CD14-positive monocyte (primary cell): ENCODE results near the gene LARP6. TPM values are rescaled to one million over a fixed set of nuclear protein-coding genes. Genes with fewer than 3 reads are reported as not detected.
A peak's percentile ranks its signal among the peaks of the same experiment; 100 is the strongest.

ENCODE experiments used
- DNase-seq, 3 donors: peaks; one replicate each; pipeline ENCODE4 v3.0.0-alpha.2; 2011 to 2022
- H2AFZ ChIP-seq: 2 replicates; pipeline ENCODE4 v1.6.0; 2012; ENCODE audit warnings: mild to moderate bottlenecking, low read depth, low read length, inconsistent platforms; ENCODE audit not compliant: insufficient read depth, poor library complexity, severe bottlenecking
- H3K27ac ChIP-seq, 2 donors: 1 replicate in 1 of 2; 2 replicates in 1 of 2; pipeline ENCODE4 v1.5.1; 2012 to 2013; ENCODE audit warnings: low read length in 2 of 2, control low read depth in 1 of 2, inconsistent platforms in 1 of 2, low read depth in 1 of 2, mild to moderate bottlenecking in 1 of 2
- H3K27me3 ChIP-seq, 2 donors: one replicate each; pipeline versions ENCODE4 v1.6.0 to v1.6.1; 2011 to 2013; ENCODE audit warnings: low read length in 2 of 2; ENCODE audit not compliant: control insufficient read depth in 2 of 2, insufficient read depth in 2 of 2
- H3K36me3 ChIP-seq, 2 donors: replicated peaks in 1 of 2; 1 replicate in 1 of 2; 2 replicates in 1 of 2; pipeline versions ENCODE4 v1.5.1 to v1.6.1; 2012 to 2013; ENCODE audit warnings: low read length in 2 of 2, control low read depth in 1 of 2, inconsistent platforms in 1 of 2, mild to moderate bottlenecking in 1 of 2; ENCODE audit not compliant: insufficient read depth in 2 of 2, control insufficient read depth in 1 of 2
- H3K4me1 ChIP-seq, 2 donors: 1 replicate in 1 of 2; 2 replicates in 1 of 2; pipeline versions ENCODE4 v1.5.1 to v1.6.1; 2012 to 2013; ENCODE audit warnings: low read length in 2 of 2, control low read depth in 1 of 2, inconsistent platforms in 1 of 2, mild to moderate bottlenecking in 1 of 2, moderate library complexity in 1 of 2; ENCODE audit not compliant: insufficient read depth in 2 of 2, control insufficient read depth in 1 of 2
- H3K4me2 ChIP-seq: replicated peaks from 2 replicates; pipeline ENCODE3; 2012; ENCODE audit warnings: low read length, moderate library complexity, mild to moderate bottlenecking; ENCODE audit not compliant: poor library complexity, severe bottlenecking; ENCODE audit errors: extremely low read depth
- H3K4me3 ChIP-seq, 3 experiments: fragments of 200-600 bp in 1 of 3; sonication (generic) in 1 of 3; replicated peaks in 1 of 3; 1 replicate in 2 of 3; 2 replicates in 1 of 3; pipeline ENCODE4 v1.5.1; 2011 to 2013; ENCODE audit warnings: low read length in 3 of 3, mild to moderate bottlenecking in 3 of 3, control low read depth in 2 of 3, low read depth in 2 of 3, inconsistent platforms in 1 of 3, moderate library complexity in 1 of 3
- H3K79me2 ChIP-seq: 2 replicates; pipeline ENCODE4 v1.6.0; 2012; ENCODE audit warnings: mild to moderate bottlenecking, control low read depth, inconsistent platforms, low read length, moderate library complexity; ENCODE audit not compliant: insufficient read depth
- H3K9ac ChIP-seq: 2 replicates; pipeline ENCODE4 v1.6.0; 2017; ENCODE audit warnings: low read length, mild to moderate bottlenecking; ENCODE audit not compliant: insufficient read depth, poor library complexity, severe bottlenecking
- H3K9me3 ChIP-seq, 2 donors: replicated peaks in 1 of 2; 1 replicate in 1 of 2; 2 replicates in 1 of 2; pipeline versions ENCODE4 v1.5.1 to v1.6.1; 2012 to 2013; ENCODE audit warnings: low read length in 2 of 2, control low read depth in 1 of 2; ENCODE audit not compliant: control insufficient read depth in 1 of 2, insufficient read depth in 1 of 2
- H4K20me1 ChIP-seq: 2 replicates; pipeline ENCODE4 v1.6.0; 2012; ENCODE audit warnings: mild to moderate bottlenecking, low read length, control low read depth, moderate library complexity; ENCODE audit not compliant: insufficient read depth
- H3K27ac Mint-ChIP-seq, 7 donors: one replicate each; pipeline ENCODE4 v1.8.0; 2020; ENCODE audit warnings: mild to moderate bottlenecking in 7 of 7, mixed read lengths in 7 of 7, moderate library complexity in 6 of 7, inconsistent platforms in 2 of 7
- H3K27me3 Mint-ChIP-seq, 3 donors: one replicate each; pipeline ENCODE4 v1.8.0; 2021 to 2022; ENCODE audit warnings: low read depth in 3 of 3, mild to moderate bottlenecking in 3 of 3, mixed read lengths in 3 of 3, moderate library complexity in 3 of 3, inconsistent platforms in 1 of 3
- H3K36me3 Mint-ChIP-seq, 2 donors: one replicate each; pipeline ENCODE4 v1.8.0; 2020; ENCODE audit warnings: mixed read lengths in 2 of 2, inconsistent platforms in 1 of 2, mild to moderate bottlenecking in 1 of 2
- H3K4me1 Mint-ChIP-seq: one replicate; pipeline ENCODE4 v1.8.0; 2020; ENCODE audit warnings: mild to moderate bottlenecking, mixed read lengths
- H3K4me3 Mint-ChIP-seq, 2 donors: one replicate each; pipeline ENCODE4 v1.8.0; 2020; ENCODE audit warnings: mild to moderate bottlenecking in 2 of 2, mixed read lengths in 2 of 2, moderate library complexity in 1 of 2
- H3K9me3 Mint-ChIP-seq, 7 donors: one replicate each; pipeline ENCODE4 v1.8.0; 2020 to 2022; ENCODE audit warnings: mixed read lengths in 7 of 7, mild to moderate bottlenecking in 6 of 7, moderate library complexity in 6 of 7, inconsistent platforms in 2 of 7
- WGBS: methylation state at CpG from one replicate; pipeline ENCODE4 v1.1.5; 2013; ENCODE audit warnings: missing lambda C conversion rate; ENCODE audit not compliant: insufficient coverage; 5-methylcytosine and 5-hydroxymethylcytosine counted together
- intact Hi-C, 2 donors: fragments of 100-400 bp; cut with micrococcal nuclease; formaldehyde crosslinking; loops; one replicate each; pipeline versions ENCODE4 v1.15.0 to v1.15.1; 2023
- polyA plus RNA-seq, 3 donors: library from polyadenylated mRNA; depleted of rRNA in 1 of 3; unstranded in 2 of 3; stranded (reverse) in 1 of 3; fragments of 300-500 nt in 2 of 3; fragments of >200 nt in 1 of 3; fragmentation: Illumina TruSeq in 2 of 3; gene quantifications; 1 replicate in 2 of 3; 2 replicates in 1 of 3; pipeline ENCODE4 v1.2.3, GENCODE V29; 2012 to 2021
- TF ChIP-seq, protein P1 (sequence below): fragments of 200-600 bp; IDR thresholded peaks from one replicate; pipeline ENCODE4 v1.8.0; 2022; ENCODE audit warnings: antibody characterized with exemption, mild to moderate bottlenecking

The LARP6 gene
- polyA plus RNA-seq, 3 donors, result not detected

DNA sequence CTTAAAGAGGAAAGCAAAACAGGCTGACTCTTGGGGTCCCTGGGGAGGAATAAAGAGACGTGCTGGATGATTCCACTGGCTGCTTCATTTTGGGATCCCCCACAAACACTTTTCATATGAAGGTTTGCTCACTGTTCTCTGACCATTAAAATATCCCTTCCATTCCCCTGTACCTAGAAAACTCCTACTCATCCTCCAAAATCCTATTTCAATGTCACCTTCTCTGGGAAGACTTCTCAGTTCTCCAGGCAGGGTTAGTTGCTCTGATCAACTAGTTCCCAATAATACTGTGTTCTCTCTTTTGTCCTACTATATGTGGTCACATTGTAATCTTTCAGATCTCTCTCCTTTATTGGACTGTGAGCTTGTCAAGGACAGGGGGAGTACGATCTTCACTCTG lies 19.0 kb downstream of the LARP6 start:
- Mint-ChIP-seq H3K27ac (no peak overlapping the region), H3K36me3 (no peaks in the 10 kb centered on the region), H3K9me3 (peaks cover 0 to 3% (median 0%) of the 10 kb centered on the region in 7 donors)

DNA sequence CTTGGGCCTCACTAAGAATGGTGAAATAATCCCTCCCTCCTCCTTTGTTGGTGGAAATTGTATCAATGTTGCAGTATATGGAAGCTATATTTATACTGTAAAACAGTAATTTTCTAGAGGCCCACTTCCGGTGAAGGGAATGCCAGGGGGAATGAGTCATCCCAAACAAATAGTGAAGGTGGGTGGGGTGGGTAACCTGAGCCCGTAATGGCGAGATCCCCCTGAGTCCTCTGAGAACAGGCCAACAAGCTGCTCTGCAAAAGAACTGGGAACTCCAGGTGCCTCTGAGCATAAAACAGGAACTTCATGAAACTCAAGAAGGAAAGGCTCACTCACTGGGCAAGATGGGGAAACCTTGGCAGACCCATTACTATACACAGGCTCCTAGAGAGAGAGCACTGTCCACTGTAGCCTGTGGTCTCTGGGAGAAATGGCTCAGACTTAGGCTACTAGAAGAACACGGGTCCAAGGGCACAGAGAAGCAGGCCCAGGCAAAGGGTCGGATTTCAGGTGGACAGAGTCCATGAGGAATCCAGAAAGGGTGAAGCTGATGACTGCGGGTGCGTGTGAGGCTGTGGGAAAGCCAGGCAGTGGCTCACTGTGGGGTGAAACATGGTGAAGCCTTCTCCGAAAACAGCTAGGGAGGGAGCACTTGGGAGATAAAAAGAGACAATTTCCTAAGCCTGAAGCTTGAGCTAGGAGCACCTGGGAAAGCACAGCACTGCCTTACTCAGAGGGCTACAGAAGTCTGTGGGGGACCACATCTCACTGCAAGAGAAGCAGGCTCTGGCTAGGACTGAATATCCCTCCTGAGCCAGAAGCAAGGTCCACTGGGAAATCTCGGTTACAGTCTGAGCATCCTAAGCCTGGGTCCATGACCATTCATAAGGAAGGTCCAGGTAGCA lies 19.8 kb downstream of the LARP6 start:
- peaks cover 0 to 3% (median 0%) of the 10 kb centered on the region in 7 donors for H3K9me3 Mint-ChIP-seq
- intact Hi-C loops, result no loop called here

More for the DNA sequence above, 19.0 kb downstream of the LARP6 start:
- TF ChIP-seq, protein P1, sequence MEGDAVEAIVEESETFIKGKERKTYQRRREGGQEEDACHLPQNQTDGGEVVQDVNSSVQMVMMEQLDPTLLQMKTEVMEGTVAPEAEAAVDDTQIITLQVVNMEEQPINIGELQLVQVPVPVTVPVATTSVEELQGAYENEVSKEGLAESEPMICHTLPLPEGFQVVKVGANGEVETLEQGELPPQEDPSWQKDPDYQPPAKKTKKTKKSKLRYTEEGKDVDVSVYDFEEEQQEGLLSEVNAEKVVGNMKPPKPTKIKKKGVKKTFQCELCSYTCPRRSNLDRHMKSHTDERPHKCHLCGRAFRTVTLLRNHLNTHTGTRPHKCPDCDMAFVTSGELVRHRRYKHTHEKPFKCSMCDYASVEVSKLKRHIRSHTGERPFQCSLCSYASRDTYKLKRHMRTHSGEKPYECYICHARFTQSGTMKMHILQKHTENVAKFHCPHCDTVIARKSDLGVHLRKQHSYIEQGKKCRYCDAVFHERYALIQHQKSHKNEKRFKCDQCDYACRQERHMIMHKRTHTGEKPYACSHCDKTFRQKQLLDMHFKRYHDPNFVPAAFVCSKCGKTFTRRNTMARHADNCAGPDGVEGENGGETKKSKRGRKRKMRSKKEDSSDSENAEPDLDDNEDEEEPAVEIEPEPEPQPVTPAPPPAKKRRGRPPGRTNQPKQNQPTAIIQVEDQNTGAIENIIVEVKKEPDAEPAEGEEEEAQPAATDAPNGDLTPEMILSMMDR, result no peak
- Histone ChIP-seq H3K36me3 (no peaks in the 10 kb centered on the region), H3K9ac (no peak overlapping the region), H3K27ac (no peak overlapping the region), H3K4me1 (no peaks in the 10 kb centered on the region), H3K4me3 (no peak overlapping the region), H3K27me3 (no peaks in the 10 kb centered on the region), H3K79me2 (no peaks in the 10 kb centered on the region), H3K9me3 (no peaks in the 10 kb centered on the region), H2AFZ (no peak overlapping the region), H3K4me2 (no peak overlapping the region), H4K20me1 (no peaks in the 10 kb centered on the region)
- no peak for DNase-seq
- Mint-ChIP-seq H3K27me3 (peaks cover 2 to 4% (median 3%) of the 10 kb centered on the region in 3 donors), H3K4me1 (no peaks in the 10 kb centered on the region), H3K4me3 (no peak overlapping the region)
- intact Hi-C loops, result no loop called here
- WGBS, result 100% methylated on average over 2 of the region's 2 CpGs

More for the DNA sequence above, 19.8 kb downstream of the LARP6 start:
- H3K27me3 Mint-ChIP-seq, result peaks cover 1 to 4% (median 4%) of the 10 kb centered on the region in 3 donors
- no peaks in the 10 kb centered on the region for H3K36me3 Mint-ChIP-seq
- H3K79me2 ChIP-seq, result no peaks in the 10 kb centered on the region
- H3K4me1 ChIP-seq, result no peaks in the 10 kb centered on the region
- H3K36me3 ChIP-seq, result no peaks in the 10 kb centered on the region
- no peak overlapping the region for H3K9ac ChIP-seq
- WGBS, result 97% methylated on average over 5 of the region's 9 CpGs
- no peak overlapping the region for H3K27ac Mint-ChIP-seq
- H4K20me1 ChIP-seq, result no peaks in the 10 kb centered on the region
- peak in 1 of 3 donors; percentile 14 for DNase-seq
- no peak overlapping the region for H3K4me3 Mint-ChIP-seq
- no peaks in the 10 kb centered on the region for H3K9me3 ChIP-seq
- no peak overlapping the region for H3K27ac ChIP-seq
- H2AFZ ChIP-seq, result no peak overlapping the region
- H3K4me3 ChIP-seq, result no peak overlapping the region
- TF ChIP-seq, protein P1, result no peak
- H3K27me3 ChIP-seq, result no peaks in the 10 kb centered on the region
- H3K4me2 ChIP-seq, result no peak overlapping the region
- H3K4me1 Mint-ChIP-seq, result no peaks in the 10 kb centered on the region
